ENCODE data around the gene RCSD1.

The RCSD1 gene

GRCh38 chr1:167747988-167748387 lies 118.0 kb downstream of the RCSD1 start:
- Histone ChIP-seq H3K23ac (ENCODE audit: low read length) (no peak overlapping the region), H3K4ac (ENCODE audit: low read depth, low read length) (peak overlapping the region; percentile 97), H2BK5ac (ENCODE audit: low read depth, low read length, poor library complexity) (no peak overlapping the region), H2AK5ac (ENCODE audit: low read length) (no peak overlapping the region), H2BK120ac (ENCODE audit: insufficient read depth, low read length, poor library complexity) (no peak overlapping the region), H2AFZ (ENCODE audit: insufficient read depth, low read length, poor library complexity) (no peak overlapping the region), H3K4me1 (ENCODE audit: control insufficient read depth in 1 of 2, insufficient read depth in 2 of 2, low read length in 2 of 2) (peaks cover 11 to 12% of the 10 kb centered on the region in 2 experiments), H3K4me3 (ENCODE audit: low read depth, low read length) (no peak overlapping the region), H3K4me2 (ENCODE audit: low read length) (no peak overlapping the region), H3K27me3 (ENCODE audit: insufficient read depth, low read length) (no peaks in the 10 kb centered on the region), H3K79me2 (ENCODE audit: control insufficient read depth, insufficient read depth, low read length, poor library complexity) (peaks cover 19% of the 10 kb centered on the region), H3K27ac (ENCODE audit: low read depth, low read length) (no peak overlapping the region), H4K12ac (ENCODE audit: low read depth, low read length) (no peak overlapping the region), H4K91ac (ENCODE audit: low read depth, low read length) (no peak overlapping the region), H3K36me3 (ENCODE audit: control insufficient read depth in 1 of 2, insufficient read depth in 2 of 2, low read length in 2 of 2) (peaks cover 2 to 4% of the 10 kb centered on the region in 2 experiments), H3K18ac (ENCODE audit: low read length) (no peak overlapping the region), H3K9me3 (ENCODE audit: insufficient read depth, low read depth, low read length) (no peaks in the 10 kb centered on the region), H2BK12ac (ENCODE audit: low read length) (no peak overlapping the region), H4K8ac (ENCODE audit: low read depth, low read length) (no peak overlapping the region), H3K14ac (ENCODE audit: low read length) (no peak overlapping the region), H3K9ac (ENCODE audit: low read length) (no peak overlapping the region), H3K79me1 (ENCODE audit: low read length) (no peaks in the 10 kb centered on the region)
- no CpG with 5 or more reads among the region's 1 CpG for WGBS (ENCODE audit: extremely low coverage, insufficient coverage, insufficient read length)
- no peak for DNase-seq

DNA sequence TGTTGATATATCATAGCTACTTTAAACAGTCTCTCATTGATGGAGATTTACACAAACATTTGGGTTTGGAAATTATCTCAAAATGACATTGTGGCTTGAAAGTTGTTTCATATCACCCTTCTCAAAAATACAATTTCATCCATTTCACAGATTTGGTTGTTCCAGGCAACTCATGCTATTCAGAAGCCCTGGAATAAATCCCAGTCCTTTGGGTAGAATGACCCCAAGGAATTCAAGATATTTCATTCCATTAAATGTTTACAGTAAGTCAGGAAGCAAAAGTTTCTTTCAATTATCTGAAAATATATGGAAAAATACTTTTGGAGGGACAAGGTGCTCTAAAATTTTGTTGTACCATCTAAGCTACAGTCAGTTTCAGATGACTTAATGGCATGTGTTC lies 118.9 kb downstream of the RCSD1 start:
- Histone ChIP-seq H2AFZ (ENCODE audit: insufficient read depth, low read length, poor library complexity) (no peak overlapping the region), H3K9ac (ENCODE audit: low read length) (no peak overlapping the region), H3K23ac (ENCODE audit: low read length) (no peak overlapping the region), H3K27ac (ENCODE audit: low read depth, low read length) (no peak overlapping the region), H4K12ac (ENCODE audit: low read depth, low read length) (no peak overlapping the region), H3K36me3 (ENCODE audit: control insufficient read depth in 1 of 2, insufficient read depth in 2 of 2, low read length in 2 of 2) (peaks cover 2 to 4% of the 10 kb centered on the region in 2 experiments), H4K91ac (ENCODE audit: low read depth, low read length) (no peak overlapping the region), H2BK12ac (ENCODE audit: low read length) (no peak overlapping the region), H4K8ac (ENCODE audit: low read depth, low read length) (no peak overlapping the region), H3K18ac (ENCODE audit: low read length) (no peak overlapping the region), H3K27me3 (ENCODE audit: insufficient read depth, low read length) (no peaks in the 10 kb centered on the region), H3K4me3 (ENCODE audit: low read depth, low read length) (no peak overlapping the region), H3K9me3 (ENCODE audit: insufficient read depth, low read depth, low read length) (no peaks in the 10 kb centered on the region), H3K79me2 (ENCODE audit: control insufficient read depth, insufficient read depth, low read length, poor library complexity) (peaks cover 24% of the 10 kb centered on the region), H3K14ac (ENCODE audit: low read length) (no peak overlapping the region), H3K4me1 (ENCODE audit: control insufficient read depth in 1 of 2, insufficient read depth in 2 of 2, low read length in 2 of 2) (peaks cover 11 to 12% of the 10 kb centered on the region in 2 experiments), H2BK5ac (ENCODE audit: low read depth, low read length, poor library complexity) (no peak overlapping the region), H2BK120ac (ENCODE audit: insufficient read depth, low read length, poor library complexity) (no peak overlapping the region), H3K79me1 (ENCODE audit: low read length) (no peaks in the 10 kb centered on the region), H3K4me2 (ENCODE audit: low read length) (no peak overlapping the region), H3K4ac (ENCODE audit: low read depth, low read length) (no peak overlapping the region), H2AK5ac (ENCODE audit: low read length) (no peak overlapping the region)
- no peak for DNase-seq

- Histone ChIP-seq H2AK5ac (ENCODE audit: low read length) (no peak overlapping the region), H3K4me1 (ENCODE audit: control insufficient read depth in 1 of 2, insufficient read depth in 2 of 2, low read length in 2 of 2) (peaks cover 6 to 11% of the 10 kb centered on the region in 2 experiments), H3K36me3 (ENCODE audit: control insufficient read depth in 1 of 2, insufficient read depth in 2 of 2, low read length in 2 of 2) (peaks cover 2 to 4% of the 10 kb centered on the region in 2 experiments), H3K79me1 (ENCODE audit: low read length) (no peaks in the 10 kb centered on the region), H2BK120ac (ENCODE audit: insufficient read depth, low read length, poor library complexity) (no peak overlapping the region), H3K14ac (ENCODE audit: low read length) (no peak overlapping the region), H3K4ac (ENCODE audit: low read depth, low read length) (peak overlapping the region; percentile 30), H3K9me3 (ENCODE audit: insufficient read depth, low read depth, low read length) (no peaks in the 10 kb centered on the region), H4K12ac (ENCODE audit: low read depth, low read length) (no peak overlapping the region), H2BK5ac (ENCODE audit: low read depth, low read length, poor library complexity) (no peak overlapping the region), H3K9ac (ENCODE audit: low read length) (no peak overlapping the region), H3K27me3 (ENCODE audit: insufficient read depth, low read length) (no peaks in the 10 kb centered on the region), H4K91ac (ENCODE audit: low read depth, low read length) (no peak overlapping the region), H3K23ac (ENCODE audit: low read length) (no peak overlapping the region), H3K27ac (ENCODE audit: low read depth, low read length) (no peak overlapping the region), H3K18ac (ENCODE audit: low read length) (no peak overlapping the region), H3K4me2 (ENCODE audit: low read length) (no peak overlapping the region), H2BK12ac (ENCODE audit: low read length) (no peak overlapping the region), H2AFZ (ENCODE audit: insufficient read depth, low read length, poor library complexity) (no peak overlapping the region), H3K79me2 (ENCODE audit: control insufficient read depth, insufficient read depth, low read length, poor library complexity) (peaks cover 28% of the 10 kb centered on the region), H3K4me3 (ENCODE audit: low read depth, low read length) (no peak overlapping the region), H4K8ac (ENCODE audit: low read depth, low read length) (no peak overlapping the region)
- no peak for DNase-seq
- no CpG with 5 or more reads among the region's 2 CpGs for WGBS (ENCODE audit: extremely low coverage, insufficient coverage, insufficient read length)
Observed at GRCh38 chr1:167749741-167750140, 119.7 kb downstream of the RCSD1 start.

GRCh38 chr1:167750641-167751040 lies 120.6 kb downstream of the RCSD1 start:
- Histone ChIP-seq H4K91ac (ENCODE audit: low read depth, low read length) (no peak overlapping the region), H2BK120ac (ENCODE audit: insufficient read depth, low read length, poor library complexity) (no peak overlapping the region), H3K23ac (ENCODE audit: low read length) (no peak overlapping the region), H3K27ac (ENCODE audit: low read depth, low read length) (no peak overlapping the region), H3K4me3 (ENCODE audit: low read depth, low read length) (no peak overlapping the region), H2AK5ac (ENCODE audit: low read length) (no peak overlapping the region), H2AFZ (ENCODE audit: insufficient read depth, low read length, poor library complexity) (no peak overlapping the region), H3K9me3 (ENCODE audit: insufficient read depth, low read depth, low read length) (no peaks in the 10 kb centered on the region), H3K4ac (ENCODE audit: low read depth, low read length) (peak overlapping the region; percentile 60), H3K79me1 (ENCODE audit: low read length) (no peaks in the 10 kb centered on the region), H3K9ac (ENCODE audit: low read length) (no peak overlapping the region), H4K8ac (ENCODE audit: low read depth, low read length) (no peak overlapping the region), H2BK5ac (ENCODE audit: low read depth, low read length, poor library complexity) (no peak overlapping the region), H4K12ac (ENCODE audit: low read depth, low read length) (no peak overlapping the region), H3K14ac (ENCODE audit: low read length) (no peak overlapping the region), H3K27me3 (ENCODE audit: insufficient read depth, low read length) (no peaks in the 10 kb centered on the region), H3K79me2 (ENCODE audit: control insufficient read depth, insufficient read depth, low read length, poor library complexity) (peaks cover 26% of the 10 kb centered on the region), H3K4me2 (ENCODE audit: low read length) (no peak overlapping the region), H3K36me3 (ENCODE audit: control insufficient read depth in 1 of 2, insufficient read depth in 2 of 2, low read length in 2 of 2) (peaks cover 2 to 4% of the 10 kb centered on the region in 2 experiments), H2BK12ac (ENCODE audit: low read length) (no peak overlapping the region), H3K4me1 (ENCODE audit: control insufficient read depth in 1 of 2, insufficient read depth in 2 of 2, low read length in 2 of 2) (peaks cover 6 to 8% of the 10 kb centered on the region in 2 experiments), H3K18ac (ENCODE audit: low read length) (no peak overlapping the region)
- WGBS (ENCODE audit: extremely low coverage, insufficient coverage, insufficient read length) = no CpG with 5 or more reads among the region's 2 CpGs
- DNase-seq = no peak

Data from trophoblast cell (in vitro differentiated cells and primary cell).